GM19035 (cell line): Measurements from ENCODE around the gene VWC2.
A peak's percentile ranks its signal among the peaks of the same experiment; 100 is the strongest.
"Not testable (repeated sequence)": the region's sequence is repeated elsewhere in the genome, so short reads cannot be mapped to it uniquely, and the experiment has no call there.

Experiments used
- ATAC-seq: cut with Tn5 transposase; IDR thresholded peaks from one replicate; pipeline ENCODE4 v1.9.1; 2021; ENCODE audit not compliant: unreplicated experiment

VWC2 gene

GRCh38 chr7:49848211-49848841, 74.9 kb downstream of the VWC2 start:
- ATAC-seq = no peak

- no peak for ATAC-seq
These were observed 77.6 kb downstream of the VWC2 start for GRCh38 chr7:49850921-49851613.

GRCh38 chr7:49851614-49851934, 78.1 kb downstream of the VWC2 start:
- ATAC-seq = not testable (repeated sequence)

- ATAC-seq = peak; percentile 85
These were observed 79.4 kb downstream of the VWC2 start for GRCh38 chr7:49852619-49853462.

- no peak for ATAC-seq
These were observed 82.0 kb downstream of the VWC2 start for GRCh38 chr7:49855281-49855980.

GRCh38 chr7:49860293-49860692, 86.9 kb downstream of the VWC2 start:
- no peak for ATAC-seq

GRCh38 chr7:49866076-49866735, 92.8 kb downstream of the VWC2 start:
- no peak for ATAC-seq

- no peak for ATAC-seq
These were observed 93.5 kb downstream of the VWC2 start for GRCh38 chr7:49866910-49867309.

- ATAC-seq = no peak
These were observed 100.0 kb downstream of the VWC2 start for GRCh38 chr7:49873420-49873819.

- ATAC-seq = no peak
These were observed 101.9 kb downstream of the VWC2 start for GRCh38 chr7:49875336-49875735.

- ATAC-seq = no peak
These were observed 102.8 kb downstream of the VWC2 start for GRCh38 chr7:49876202-49876601.

- no peak for ATAC-seq
These were observed 104.7 kb downstream of the VWC2 start for GRCh38 chr7:49878089-49878488.

- no peak for ATAC-seq
These were observed 105.2 kb downstream of the VWC2 start for GRCh38 chr7:49878627-49879026.

- ATAC-seq = no peak
These were observed 110.5 kb downstream of the VWC2 start for GRCh38 chr7:49883933-49884332.

GRCh38 chr7:49885593-49886285, 112.3 kb downstream of the VWC2 start:
- ATAC-seq = peak; percentile 50

GRCh38 chr7:49892481-49892880, 119.0 kb downstream of the VWC2 start:
- no peak for ATAC-seq

GRCh38 chr7:49893131-49893530, 119.7 kb downstream of the VWC2 start:
- no peak for ATAC-seq

GRCh38 chr7:49894543-49894942, 121.1 kb downstream of the VWC2 start:
- no peak for ATAC-seq

GRCh38 chr7:49911909-49912308, 138.5 kb downstream of the VWC2 start:
- no peak for ATAC-seq

GRCh38 chr7:49926720-49927119, 153.3 kb downstream of the VWC2 start:
- no peak for ATAC-seq
